ENCODE results near the gene ZMYM2.

GRCh38 chr13:20090349-20090748 lies 131.8 kb downstream of the ZMYM2 start:
- no peak for TF ChIP-seq POLR2A (IDR thresholded peaks at IDR 0.05)
- TF ChIP-seq, protein P1, sequence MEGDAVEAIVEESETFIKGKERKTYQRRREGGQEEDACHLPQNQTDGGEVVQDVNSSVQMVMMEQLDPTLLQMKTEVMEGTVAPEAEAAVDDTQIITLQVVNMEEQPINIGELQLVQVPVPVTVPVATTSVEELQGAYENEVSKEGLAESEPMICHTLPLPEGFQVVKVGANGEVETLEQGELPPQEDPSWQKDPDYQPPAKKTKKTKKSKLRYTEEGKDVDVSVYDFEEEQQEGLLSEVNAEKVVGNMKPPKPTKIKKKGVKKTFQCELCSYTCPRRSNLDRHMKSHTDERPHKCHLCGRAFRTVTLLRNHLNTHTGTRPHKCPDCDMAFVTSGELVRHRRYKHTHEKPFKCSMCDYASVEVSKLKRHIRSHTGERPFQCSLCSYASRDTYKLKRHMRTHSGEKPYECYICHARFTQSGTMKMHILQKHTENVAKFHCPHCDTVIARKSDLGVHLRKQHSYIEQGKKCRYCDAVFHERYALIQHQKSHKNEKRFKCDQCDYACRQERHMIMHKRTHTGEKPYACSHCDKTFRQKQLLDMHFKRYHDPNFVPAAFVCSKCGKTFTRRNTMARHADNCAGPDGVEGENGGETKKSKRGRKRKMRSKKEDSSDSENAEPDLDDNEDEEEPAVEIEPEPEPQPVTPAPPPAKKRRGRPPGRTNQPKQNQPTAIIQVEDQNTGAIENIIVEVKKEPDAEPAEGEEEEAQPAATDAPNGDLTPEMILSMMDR (IDR thresholded peaks at IDR 0.05), result no peak
- no peak for TF ChIP-seq POLR2AphosphoS5 (IDR thresholded peaks at IDR 0.05)
